ENCODE data around the gene PLAAT5.
"Not testable (repeated sequence)": the region's sequence is repeated elsewhere in the genome, so short reads cannot be mapped to it uniquely, and the experiment has no call there.

Gene PLAAT5

DNA sequence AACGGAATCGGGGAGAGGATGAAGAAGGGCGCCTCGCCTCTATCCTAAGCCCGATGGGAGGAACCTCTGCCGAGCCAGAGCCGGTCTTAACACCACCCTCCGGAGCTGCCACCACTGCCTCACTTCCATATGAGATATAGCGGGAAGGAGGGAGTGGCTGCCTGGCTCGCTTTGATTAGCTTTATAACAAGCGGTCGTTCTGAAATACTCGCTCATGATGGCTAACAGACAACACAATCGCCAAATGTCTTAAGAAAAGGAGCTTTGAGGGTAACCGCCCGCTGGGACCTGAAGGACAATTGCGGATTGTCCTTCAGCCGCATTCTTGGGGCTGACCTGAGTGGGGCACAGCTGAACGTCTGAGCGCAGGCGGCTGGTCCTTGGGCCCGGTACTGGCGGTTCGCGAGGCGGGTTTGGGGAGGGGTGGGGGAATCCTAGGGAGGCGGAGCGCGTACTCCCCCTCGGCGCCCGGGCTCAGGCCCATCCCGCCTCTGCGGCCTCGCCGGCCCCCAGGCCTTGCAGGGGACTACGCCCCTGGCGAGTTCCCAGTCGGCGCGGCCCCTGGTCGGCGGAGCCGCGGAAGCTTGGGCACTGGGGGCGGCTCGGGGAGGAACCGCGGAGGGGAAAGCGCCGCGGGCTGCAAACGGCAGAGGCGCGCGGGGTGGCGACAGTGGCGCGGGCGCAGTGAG lies at the start of gene PLAAT5:
Gene PLAAT5, minus strand, starts transcription at position 617 of the 689 bp plus-strand sequence. Its CDS starts 133 bp downstream, at position 484.
- no peak for DNase-seq (ENCODE audit: low read depth in 2 of 2)

DNA sequence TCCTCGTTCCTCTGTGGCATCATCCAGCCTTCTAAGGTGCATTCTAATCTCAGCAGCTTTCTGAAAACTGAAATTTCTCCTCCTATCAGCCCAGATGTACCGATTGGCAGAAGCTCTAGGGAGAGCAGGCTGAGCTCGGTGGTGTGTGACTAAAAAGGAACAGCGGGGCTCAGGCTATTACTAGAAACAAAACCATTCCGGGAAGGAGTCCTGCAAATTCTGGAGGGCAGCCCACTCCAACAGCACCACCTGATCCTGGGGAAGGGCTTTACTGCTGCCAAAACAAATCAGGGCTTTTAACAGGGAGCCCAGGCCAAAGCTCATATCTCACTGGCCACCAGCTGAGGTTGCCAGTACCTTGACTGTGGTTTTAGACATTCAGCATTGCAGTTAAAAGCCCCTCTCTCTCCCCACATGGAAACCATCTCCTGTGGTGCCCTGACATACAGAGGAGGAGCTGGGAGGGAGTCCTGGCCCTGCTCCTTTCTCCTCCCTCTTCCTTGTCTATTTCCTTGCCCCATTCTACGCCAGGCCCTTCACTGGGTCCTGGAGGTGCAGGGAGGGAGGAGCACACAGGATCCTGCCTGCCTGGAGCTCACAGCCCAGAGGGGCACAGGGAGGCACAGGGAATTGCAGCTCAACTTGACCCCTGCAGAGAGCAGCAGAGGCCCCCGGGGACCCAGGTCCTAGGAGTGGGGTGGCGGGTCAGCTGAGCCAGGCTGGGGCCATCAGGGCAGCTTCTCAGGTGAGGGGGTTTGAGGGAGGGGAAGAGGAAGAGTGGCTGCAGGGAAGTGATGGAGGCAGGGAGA lies 46.5 kb upstream of the PLAAT5 start:
- DNase-seq (ENCODE audit: low read depth in 2 of 2) = no peak

GRCh38 chr11:63536669-63537292 lies 45.8 kb upstream of the PLAAT5 start, which contains the start of gene PLAAT4:
Gene PLAAT4 (plus strand): TSS chr11:63536808. CDS start chr11:63536869, 61 bp downstream.
- DNase-seq (ENCODE audit: low read depth in 2 of 2) = no peak

GRCh38 chr11:63535734-63536133 lies 44.8 kb upstream of the PLAAT5 start:
- no peak for DNase-seq (ENCODE audit: low read depth in 2 of 2)

DNA sequence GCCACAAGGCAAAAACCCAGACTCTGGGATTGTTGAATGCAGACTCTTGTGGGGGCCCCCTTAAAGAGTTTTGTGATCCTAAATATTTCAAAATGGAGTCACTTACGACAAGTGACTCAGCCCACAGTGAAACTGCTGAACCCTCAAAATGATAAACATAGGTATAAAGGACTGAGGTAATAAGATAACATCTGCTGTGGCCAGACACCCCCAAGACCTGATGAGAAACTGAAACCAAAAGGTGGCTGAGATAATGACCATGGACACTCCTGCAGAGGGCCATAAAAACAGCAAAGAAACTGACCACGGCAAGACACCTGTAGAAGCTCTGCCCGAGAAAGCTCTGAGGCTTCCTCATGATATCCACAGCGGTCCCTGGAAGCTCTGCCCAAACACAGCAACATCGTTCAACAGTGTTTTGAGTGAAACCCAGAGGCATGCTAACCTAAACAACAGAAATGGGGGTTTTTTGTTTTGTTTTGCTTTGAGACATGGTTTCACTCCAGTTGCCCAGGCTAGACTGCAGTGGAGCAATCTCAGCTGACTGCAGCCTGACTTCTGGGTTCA lies 44.0 kb upstream of the PLAAT5 start:
- no peak for DNase-seq (ENCODE audit: low read depth in 2 of 2)

- DNase-seq (ENCODE audit: low read depth in 2 of 2) = no peak
Measured at GRCh38 chr11:63534076-63534475, 43.1 kb upstream of the PLAAT5 start.

DNA sequence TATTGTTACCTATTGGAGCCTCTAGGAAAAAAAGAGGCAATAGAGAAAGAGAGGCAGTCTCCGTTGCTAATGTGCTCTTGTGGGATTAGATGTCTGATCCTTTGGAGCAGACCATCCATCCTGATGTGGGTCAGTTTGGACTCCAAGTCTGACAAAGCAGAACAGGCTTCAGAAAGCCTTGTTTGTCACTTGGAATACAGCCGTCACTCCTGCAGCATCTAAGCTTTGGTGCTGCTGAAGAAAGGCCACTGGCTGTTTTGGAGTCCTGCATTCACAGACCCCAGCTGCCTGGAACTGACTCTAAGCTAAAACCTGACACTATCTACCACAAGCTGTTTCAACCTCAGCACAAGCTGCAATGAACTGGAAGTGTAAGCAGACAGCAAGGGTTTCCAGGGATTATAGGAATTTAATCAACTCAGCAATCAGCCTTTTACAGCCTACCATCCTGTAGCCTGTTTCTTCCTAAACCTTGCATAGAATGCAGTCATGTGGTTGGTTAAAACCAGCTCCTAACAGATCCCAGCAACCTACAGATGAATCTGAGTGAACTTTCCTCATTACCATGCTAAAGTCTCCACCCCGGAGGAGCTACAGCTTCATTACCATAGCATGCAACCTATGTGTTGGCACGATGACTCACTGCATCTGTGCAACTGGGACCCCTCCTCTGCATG lies 42.0 kb upstream of the PLAAT5 start:
- DNase-seq (ENCODE audit: low read depth in 2 of 2) = no peak

DNA sequence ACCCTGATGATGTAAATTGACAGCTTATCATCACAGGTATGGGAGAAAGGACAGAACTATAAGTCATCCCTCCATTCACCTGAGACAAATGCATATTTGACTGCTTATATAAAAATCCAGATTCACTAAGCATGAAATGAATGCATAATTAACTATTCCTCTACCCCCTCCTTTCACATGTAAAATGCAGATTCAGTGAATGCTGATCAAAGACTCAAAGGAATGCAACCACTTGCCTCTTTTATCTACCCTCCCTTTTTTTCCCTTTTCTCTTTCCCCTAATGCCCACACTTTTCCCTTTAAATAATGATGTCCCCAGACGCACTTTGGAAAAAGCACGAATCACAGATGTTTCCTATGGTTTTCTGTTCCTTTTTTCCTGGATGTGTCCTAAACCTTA lies 41.1 kb upstream of the PLAAT5 start:
- no peak for DNase-seq (ENCODE audit: low read depth in 2 of 2)

DNA sequence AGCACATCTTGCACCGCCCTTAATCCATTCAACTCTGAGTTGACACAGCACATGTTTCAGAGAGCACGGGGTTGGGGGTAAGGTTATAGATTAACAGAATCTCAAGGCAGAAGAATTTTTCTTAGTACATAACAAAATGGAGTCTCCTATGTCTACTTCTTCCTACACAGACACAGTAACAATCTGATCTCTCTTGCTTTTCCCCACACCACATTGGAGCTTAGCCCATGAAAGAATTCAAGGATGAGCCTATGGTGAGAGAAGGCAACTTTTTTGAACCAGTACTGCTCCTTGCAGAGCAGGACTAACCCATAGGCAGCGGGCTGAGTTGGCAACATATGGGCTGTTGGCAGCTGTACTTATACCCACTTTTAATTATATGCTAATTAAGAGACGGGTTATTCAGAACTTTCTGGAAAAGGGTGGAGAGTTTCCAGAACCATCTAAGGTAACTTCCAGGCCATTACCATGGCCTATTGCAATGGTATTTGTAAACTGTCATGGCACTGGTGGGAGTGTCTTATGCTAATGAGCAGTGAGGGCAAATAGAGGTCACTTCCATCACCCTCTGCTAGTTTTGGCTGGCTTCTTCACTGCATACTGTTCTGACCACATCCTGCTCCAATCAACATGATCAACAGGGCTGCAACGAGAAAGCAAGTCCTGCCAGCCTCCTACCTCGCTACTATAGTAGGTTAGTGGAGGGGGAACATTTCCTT lies 40.3 kb upstream of the PLAAT5 start:
- not testable (repeated sequence) for DNase-seq (ENCODE audit: low read depth in 2 of 2)

DNA sequence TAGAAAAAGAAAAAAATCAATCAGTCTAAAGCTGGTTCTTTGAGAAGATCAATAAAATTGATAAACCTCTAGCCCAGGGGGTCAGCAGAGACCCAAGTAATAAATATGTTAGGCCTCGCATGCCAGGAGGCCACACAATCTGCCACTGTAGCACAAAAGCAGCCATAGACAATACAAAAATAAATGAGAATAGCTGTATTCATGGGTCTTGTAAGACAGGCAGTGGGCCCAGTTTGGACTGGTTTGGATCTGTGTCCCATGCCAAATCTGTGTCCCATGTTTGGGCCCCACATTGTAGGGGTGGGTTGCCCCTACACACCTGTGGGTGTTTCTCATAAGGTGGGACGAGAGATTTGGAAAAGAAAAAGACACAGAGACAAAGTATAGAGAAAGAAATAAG lies 39.1 kb upstream of the PLAAT5 start:
- DNase-seq (ENCODE audit: low read depth in 2 of 2) = no peak

DNA sequence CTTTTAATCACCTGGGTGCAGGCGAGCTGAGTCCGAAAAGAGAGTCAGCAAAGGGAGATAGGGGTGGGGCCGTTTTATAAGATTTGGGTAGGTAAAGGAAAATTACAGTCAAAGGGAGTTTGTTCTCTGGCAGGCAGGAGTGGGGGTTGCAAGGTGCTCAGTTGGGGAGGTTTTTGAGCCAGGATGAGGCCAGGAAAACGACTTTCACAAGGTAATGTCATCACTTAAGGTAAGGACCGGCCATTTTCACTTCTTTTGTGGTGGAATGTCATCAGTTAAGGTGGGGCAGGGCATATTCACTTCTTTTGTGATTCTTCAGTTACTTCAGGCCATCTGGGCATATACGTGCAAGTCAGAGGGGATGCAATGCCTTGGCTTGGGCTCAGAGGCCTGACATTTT lies 38.4 kb upstream of the PLAAT5 start:
- DNase-seq (ENCODE audit: low read depth in 2 of 2) = not testable (repeated sequence)

- not testable (repeated sequence) for DNase-seq (ENCODE audit: low read depth in 2 of 2)
Measured at GRCh38 chr11:63528729-63529278, 37.8 kb upstream of the PLAAT5 start.

DNA sequence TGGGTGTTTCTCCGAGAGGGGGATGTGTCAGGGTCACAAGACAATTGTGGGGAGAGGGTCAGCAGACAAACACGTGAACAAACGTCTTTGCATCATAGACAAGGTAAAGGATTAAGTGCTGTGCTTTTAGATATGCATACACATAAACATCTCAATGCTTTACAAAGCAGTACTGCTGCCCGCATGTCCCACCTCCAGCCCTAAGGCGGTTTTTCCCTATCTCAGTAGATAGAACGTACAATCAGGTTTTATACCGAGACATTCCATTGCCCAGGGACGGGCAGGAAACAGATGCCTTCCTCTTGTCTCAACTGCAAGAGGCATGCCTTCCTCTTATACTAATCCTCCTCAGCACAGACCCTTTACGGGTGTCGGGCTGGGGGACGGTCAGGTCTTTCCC lies 37.2 kb upstream of the PLAAT5 start:
- DNase-seq (ENCODE audit: low read depth in 2 of 2) = not testable (repeated sequence)

DNA sequence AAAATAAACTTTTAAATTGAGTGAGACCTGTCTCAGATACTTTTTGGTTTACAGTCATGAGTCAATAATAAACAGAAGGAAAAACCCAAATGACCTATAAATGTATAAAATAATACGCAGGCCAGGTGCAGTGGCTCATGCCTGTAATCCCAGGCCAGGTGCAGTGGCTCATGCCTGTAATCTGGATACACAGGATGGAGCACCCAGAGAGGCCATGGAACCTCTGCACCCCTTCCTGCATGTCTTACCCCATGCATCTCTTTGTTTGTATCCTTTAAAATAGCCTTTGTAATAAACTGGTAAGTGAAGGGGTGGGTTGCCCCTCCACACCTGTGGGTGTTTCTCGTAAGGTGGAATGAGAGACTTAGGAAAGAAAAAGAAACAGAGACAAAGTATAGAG lies 36.7 kb upstream of the PLAAT5 start:
- DNase-seq (ENCODE audit: low read depth in 2 of 2) = no peak

DNA sequence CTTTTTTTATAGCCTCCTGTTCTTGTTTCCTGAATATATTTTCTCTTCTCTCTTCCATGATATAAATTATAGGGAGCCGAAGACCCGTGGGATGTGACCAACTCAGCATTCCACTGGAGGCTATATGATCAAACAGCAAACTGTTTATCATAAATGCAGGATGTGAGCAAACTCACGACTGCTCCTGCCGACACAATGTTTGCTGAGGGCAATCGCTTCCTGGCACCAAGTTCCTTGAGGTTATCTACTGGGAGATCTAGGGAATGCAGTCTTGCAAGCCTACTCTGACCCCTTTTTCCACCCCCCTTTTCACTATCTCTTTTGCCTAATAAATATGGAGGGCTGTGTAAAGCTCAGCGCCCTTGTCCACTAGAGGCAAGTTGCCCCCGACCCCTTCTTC lies 32.2 kb upstream of the PLAAT5 start:
- DNase-seq (ENCODE audit: low read depth in 2 of 2) = no peak

DNA sequence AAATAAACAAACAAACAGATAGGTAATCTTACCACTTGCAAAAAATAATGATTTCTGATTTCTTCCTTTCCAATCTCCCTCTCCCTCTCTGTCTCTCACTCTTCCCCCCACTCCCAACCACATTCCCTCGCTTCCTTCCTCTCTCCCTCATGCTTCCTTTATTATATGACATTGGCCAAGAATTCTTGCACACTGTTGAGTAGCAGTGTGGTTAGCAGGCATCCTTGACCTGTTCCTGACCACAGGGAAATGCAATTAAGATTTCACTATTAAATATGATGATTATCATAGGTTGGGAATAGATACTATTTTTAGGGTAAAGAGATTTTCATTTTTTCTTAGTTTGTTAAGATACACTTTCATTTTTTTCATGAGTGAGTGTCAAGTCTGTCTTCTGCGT lies 30.9 kb upstream of the PLAAT5 start:
- DNase-seq (ENCODE audit: low read depth in 2 of 2) = no peak

GRCh38 chr11:63520606-63521170 lies 29.7 kb upstream of the PLAAT5 start:
- no peak for DNase-seq (ENCODE audit: low read depth in 2 of 2)

- no peak for DNase-seq (ENCODE audit: low read depth in 2 of 2)
Measured at GRCh38 chr11:63518548-63518947, 27.6 kb upstream of the PLAAT5 start.

- DNase-seq (ENCODE audit: low read depth in 2 of 2) = no peak
Measured at GRCh38 chr11:63517156-63517555, 26.2 kb upstream of the PLAAT5 start.

DNA sequence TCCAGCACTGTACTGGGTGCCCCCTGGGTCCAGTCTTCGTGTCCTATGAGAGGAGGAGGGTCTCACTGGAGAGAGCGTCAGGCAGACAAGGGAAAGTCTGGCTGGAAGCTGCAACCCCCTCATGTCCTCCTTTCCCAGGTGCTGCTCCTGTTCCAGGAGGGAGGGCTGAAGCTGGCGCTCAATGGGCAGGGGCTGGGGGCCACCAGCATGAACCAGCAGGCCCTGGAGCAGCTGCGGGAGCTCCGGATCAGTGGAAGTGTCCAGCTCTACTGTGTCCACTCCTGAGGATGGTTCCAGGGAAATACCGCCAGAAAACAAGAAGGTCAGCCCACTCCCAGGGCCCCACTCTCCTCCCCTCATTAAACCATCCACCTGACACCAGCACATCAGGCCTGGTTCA lies 25.1 kb upstream of the PLAAT5 start:
- no peak for DNase-seq (ENCODE audit: low read depth in 2 of 2)

Measured in stimulated activated CD4-positive, alpha-beta T cell treated with anti-CD3 and anti-CD28 coated beads, Interleukin-4, amount 100 ng/mL, for 48 hours (primary cell).